ENCODE data around the gene DIP2B. TPM values are rescaled to one million over a fixed set of nuclear protein-coding genes. Genes with fewer than 3 reads are reported as not detected.

The DIP2B gene
- total RNA-seq, 1 donor from 2014 or later: 31.5 TPM

DNA sequence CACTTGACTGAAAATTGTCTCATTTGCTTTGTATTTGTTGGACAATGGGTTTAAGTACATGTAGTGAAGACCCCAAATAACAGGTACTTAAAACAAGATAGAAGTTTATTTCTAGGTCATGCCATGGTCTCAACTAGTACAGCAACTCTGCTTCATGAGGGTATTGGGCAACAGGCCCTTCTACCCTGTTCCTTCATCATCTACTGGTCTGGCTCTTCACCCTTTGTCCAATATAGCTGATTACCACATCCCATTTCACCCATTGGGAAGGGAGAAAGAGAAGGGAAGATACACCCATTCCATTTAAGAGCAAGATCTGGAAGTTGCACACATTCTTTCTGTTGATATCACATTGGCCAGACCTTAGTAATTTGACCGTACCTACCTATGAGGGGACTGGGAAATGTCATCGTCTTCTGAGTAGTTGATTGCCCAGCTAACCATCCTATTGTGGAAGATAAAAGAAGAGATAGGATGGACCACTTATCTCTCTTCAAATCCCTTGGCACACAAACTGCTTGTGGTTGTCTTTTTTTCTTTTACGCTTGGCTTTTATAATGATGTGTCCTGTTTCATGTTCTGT is 104.6 kb downstream of the DIP2B start:
- intact Hi-C loops (cut with micrococcal nuclease): no loop called here

DNA sequence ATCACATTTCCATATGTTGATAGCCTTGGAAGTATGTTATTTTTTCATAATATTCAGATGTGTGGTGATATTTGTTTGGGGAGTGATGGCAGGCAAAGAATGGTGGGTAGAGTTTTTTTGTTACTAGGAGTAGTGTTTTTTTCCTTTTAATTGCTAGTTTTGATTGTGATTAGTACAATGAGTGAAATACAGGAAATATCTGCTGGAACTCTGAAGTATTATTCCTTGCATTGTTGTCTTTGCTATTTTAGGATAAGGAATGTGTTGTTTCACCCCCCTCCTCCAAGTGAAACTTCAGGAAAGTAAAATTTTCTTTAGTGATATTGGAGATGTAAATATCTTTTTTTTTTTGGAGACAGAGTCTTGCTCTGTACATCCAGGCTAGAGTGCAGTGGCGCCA is 105.4 kb downstream of the DIP2B start:
- intact Hi-C loops (cut with micrococcal nuclease): no loop called here

DNA sequence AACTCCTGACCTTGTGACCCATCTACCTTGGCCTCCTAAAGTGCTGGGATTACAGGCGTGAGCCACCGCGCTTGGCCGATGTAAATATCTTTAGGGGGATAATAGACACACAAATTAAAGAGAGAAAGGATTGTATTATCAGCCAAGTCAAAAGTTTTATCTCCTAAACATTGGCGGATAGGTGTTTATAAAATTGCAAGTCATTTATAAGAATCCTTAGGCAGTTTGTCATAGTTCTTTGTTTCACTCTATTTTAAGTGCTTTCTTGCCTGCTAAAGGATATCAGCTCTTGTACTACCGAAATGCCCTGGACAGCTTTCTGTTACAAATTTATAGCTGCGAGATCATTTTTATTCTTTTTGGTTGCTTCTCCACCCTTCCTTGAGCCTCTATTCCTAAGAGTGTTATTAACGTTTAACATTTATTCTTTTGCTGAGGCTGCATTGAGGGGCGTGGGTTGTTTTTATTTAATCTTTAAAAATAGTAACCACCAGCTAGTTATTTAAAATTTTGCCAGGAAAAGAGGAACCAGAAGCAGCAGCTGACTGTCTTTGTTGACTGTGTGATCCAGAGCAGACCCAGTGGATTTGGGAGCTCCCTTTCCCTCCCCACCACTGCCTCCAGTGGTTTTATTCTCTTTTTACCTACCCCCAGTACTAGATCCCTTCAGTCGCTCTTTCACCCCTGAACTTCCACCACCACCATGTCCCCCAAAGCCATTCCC is 106.4 kb downstream of the DIP2B start:
- intact Hi-C loops (cut with micrococcal nuclease): no loop called here

DNA sequence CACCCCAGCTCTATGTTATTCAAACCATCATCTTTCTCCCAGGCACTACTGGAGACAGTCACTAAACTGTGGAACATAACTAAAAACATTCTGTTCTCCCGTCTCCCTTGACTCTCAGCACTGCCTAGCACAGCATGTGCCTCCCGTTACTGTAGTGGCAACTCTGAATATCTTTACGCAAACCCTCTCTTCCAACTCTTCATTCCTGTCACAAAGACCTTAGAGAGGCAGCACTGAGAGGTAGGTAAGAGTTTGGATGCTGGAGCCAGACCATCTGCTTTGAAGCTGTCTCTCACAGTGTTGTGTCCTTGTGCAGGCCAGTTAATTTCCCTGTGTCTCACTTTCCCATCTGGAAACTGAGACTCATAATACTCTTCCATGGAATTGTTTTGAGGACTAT is 108.1 kb downstream of the DIP2B start:
- intact Hi-C loops (cut with micrococcal nuclease): no loop called here

DNA sequence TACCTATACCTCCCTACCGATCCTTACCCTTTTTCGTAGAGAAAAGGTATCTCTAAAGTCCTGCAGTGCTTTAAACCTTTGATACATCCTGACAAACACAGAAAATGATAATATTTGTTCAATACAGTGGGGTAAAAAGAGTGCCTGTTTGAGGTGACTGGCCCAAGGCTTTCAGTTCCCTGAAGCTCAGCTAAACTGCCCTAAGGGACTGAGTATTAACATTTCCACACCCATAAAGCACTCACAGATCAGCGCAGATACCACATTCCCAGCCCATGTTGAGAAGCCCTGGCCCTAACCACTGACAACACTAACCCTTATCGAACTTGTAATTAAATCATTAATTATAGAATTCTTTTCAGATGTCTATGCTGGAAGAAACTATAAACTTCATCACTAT is 108.7 kb downstream of the DIP2B start:
- intact Hi-C loops (cut with micrococcal nuclease): no loop called here

DNA sequence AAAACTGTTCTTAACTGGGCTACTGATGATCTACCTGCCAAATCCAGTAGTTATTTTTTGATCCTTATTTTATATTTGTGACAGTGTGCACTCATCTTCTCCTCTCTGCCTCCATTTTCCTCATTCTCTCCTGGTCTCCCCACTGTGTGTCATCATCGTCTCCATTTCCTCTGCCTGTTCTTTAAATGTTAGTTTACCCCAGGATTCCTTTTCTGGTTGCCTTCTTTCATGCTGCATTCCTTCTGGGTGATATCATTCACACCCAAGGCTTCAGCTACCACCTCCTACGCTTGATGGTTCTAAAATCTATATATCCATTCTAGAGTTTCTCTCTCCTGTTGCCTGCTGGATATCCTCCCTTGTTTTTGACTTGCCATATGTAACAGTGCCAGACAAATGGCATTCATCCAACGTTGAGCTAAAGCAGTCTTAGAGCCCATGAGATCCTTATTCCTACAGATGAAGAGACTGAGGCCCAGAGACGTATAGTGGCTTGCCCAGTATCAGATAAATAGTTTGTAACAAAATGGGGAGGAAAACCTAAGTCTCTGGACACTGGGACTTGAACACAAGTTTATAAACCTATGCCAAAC is 109.5 kb downstream of the DIP2B start:
- intact Hi-C loops (cut with micrococcal nuclease): no loop called here

DNA sequence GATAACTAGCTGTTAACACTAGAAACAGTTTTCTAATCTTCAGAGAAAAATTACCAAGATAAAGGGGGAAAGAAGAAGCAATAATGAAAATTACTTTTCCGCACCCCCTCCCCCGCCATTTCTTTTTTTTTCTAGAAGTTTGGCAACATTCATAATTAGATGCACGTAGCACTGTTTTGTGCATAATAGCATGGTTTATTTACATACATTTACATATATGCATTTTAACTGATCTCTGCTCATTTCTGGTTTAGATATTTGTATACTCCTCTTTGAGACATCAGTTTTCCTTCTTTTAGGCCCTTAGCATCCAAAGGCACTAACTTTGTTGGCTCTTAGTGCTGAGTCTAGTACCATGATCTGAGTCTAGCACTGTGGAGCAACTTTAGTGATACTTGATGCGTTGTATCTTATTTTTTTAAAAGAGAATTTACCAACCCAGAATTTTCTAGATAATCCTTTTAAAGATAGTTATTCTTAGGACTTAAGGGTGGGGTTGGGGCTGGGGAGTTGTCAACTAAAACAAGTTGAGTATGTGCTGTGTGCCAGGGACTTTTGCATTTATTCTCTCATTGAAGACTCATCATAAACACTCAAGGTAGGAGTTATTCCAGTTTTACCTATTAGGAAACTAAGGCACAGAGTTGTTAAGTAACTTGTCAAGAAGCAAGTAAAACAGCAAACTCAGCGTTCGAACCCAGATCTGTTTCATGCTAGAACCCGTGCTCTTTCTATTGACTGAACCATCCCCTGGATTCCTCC is 110.5 kb downstream of the DIP2B start:
- intact Hi-C loops (cut with micrococcal nuclease): no loop called here

DNA sequence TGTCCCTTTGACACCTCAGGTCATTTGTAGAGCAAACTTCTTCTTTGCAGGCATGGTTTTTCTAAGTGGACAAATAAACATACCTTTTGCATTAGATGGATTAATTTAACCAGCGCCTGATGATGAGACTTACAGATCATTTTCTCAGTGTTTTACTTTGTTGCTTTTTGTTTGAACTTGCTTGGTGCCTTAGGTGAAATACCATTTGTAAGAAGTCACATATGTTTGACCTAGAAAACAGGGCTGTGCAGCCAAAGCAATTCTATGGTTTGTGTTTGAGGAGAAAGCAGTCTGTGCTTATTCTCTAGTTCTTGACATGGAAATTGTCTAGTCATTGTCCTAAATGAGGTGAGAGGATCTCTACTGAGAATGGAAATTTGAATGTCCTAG is 111.1 kb downstream of the DIP2B start:
- intact Hi-C loops (cut with micrococcal nuclease): no loop called here

DNA sequence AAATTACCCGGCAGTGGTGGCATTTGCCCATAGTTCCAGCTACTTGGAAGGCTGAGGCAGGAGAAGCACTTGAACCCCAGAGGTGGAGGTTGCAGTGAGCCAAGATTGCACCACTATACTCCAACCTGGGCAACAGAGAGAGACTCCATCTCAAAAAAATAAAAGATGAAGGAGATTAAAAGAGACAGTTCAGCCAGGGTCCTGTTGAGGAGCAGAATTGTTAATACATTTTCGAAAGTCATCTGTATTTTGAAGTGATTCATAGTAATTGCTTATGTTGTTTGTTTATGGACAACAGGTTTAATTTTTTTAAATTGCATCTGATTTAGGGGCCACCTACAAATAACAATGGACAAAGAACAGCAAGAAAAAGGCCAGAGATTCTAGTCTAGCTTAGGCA is 112.9 kb downstream of the DIP2B start:
- intact Hi-C loops (cut with micrococcal nuclease): no loop called here

DNA sequence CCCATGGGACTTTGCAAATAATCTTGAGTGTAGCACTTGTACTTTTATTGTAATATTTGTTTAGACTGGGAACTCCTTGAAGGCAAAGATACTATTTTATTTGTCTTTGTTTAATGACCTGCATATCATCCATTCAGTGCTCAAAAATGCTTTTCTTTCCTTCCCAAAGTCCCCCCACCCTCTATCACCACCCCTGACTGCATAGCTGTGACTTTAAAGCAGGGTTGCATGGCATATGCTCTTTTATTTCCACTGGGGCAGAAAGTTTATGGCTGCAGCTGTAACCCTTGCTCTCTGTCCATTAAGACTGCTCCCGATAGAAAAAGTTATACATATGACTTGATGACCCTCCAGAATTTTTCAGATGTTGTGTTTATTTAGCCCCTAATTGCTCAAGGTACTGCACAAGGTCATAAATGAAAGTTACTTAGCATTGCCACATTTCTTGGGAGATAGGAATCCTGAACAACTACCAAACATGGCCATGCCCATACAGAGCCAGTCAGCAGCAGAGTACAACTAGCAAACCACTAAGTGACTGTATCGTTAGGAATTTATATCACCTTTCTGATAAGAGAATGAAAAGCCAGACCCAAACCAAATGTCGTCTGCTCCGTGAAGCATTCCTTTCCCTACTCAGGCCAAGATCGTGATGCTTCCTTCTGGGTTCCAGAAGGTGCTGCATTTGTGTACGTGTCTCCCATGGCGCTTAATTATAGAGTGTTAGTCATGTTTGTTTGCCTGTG is 114.3 kb downstream of the DIP2B start:
- intact Hi-C loops (cut with micrococcal nuclease): no loop called here

DNA sequence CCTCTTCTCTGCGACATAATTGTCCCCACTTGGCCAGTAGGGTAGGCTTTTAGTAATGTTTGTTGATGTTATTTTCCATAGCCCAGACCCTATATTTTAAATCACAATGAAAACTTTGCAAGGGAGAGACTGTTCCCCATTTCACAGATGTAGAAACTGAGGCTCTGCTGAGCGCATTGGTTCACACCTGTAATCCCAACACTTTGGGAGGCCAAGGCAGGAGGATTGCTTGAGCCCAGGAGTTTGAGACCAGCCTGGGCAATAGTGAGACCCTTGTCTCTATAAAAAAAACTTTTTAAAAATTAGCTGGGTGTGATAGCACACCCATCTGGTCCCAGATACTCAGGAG is 114.8 kb downstream of the DIP2B start:
- intact Hi-C loops (cut with micrococcal nuclease): no loop called here

DNA sequence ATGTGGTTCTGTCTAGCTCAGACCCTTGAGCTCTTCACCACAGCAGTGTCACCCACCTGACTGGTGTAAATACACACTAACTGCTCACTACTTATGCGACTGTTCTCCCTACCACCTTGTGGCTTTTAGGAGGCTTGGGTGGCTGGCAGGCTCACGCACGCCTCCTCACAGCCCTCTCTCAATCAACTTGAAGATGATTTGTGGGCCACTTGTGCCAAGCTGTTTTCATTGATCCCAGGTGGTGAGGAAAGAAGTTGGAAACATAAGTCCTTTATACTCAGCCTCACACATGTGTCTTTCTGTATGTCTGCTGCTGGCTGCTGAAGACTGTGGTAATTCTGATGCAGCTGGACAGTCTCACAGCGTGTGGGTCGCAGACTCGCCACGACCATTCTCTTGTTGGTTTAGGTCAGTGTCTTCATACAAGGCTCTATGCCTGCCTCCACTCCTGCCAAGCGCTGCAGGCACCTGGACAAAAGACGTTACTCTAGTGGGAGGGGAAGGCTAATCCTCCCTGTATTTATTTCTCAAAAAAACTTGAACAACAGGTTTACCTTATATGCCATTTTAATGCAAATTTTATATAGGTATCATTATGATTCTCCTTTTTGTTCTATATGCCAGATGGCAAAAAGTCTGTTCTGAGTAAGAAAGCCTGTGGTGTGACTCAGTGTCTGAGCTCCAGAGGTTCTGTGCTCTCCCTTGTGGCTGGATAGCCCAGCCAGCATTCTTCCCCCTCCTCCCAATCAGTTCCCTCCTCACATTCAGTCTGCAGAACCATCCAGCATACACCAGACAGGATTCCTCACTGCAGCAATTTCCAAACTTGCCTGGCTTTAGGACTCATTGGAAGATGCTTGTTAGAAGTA is 115.6 kb downstream of the DIP2B start:
- intact Hi-C loops (cut with micrococcal nuclease): no loop called here

DNA sequence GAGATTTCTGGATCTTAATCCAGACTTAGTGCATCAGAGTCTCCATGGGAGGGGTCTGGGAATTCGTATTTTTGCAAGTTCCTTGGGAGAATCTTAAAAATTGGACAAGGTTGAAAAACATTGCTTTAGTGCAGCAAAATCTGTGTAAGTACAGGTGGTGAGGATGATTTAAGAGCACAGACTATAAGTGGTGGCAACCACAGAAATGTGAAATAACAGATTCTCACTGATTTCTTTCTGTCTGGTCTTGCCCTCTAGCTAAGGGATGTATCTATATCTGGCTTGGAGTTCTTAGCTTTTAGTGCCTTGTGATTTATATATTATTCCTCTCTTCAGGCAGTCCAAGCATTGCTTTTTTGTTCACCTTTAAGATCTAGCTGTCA is 116.2 kb downstream of the DIP2B start:
- intact Hi-C loops (cut with micrococcal nuclease): no loop called here

DNA sequence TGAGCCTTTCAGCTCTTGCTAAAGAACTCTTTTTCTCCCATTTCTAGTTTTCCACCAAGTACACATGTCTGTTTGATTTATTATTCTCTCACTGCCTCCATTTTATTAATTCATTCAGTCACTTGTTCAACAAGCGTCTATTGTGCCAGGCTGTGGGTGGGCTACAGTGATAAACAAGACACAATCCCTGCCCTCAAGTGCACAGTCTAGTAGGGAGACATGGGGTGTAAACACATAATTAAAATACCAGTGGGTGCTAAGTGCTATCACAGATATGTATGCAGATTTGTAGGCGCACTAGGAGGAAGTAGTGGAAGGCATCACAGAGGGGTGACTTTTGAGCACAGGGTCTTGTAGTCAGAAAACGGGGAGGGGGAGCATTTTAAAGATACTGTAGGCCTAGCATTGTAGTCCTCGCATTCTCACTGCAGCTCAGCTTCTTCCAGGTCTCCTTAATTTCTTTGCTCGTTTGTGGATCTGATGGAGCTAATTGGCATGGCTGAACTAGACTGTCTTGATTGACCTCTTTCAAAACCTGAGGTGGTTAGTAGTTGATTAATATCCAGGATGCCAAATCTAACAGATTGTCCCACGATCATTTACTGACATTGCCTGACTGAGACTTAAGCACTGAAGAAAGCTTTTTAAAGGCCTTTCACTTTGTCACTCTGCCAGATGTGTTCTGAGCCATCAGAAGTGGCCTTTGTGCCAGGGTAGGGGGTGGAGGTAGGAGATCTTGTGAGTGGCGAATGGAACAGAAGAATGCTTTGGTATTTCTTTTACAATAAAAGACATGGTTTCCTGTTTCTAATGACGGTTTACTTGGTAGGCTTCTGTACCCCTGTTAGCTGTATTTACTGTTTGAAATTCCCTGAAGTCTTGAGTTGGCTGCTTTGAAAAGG is 116.9 kb downstream of the DIP2B start:
- intact Hi-C loops (cut with micrococcal nuclease): no loop called here

DNA sequence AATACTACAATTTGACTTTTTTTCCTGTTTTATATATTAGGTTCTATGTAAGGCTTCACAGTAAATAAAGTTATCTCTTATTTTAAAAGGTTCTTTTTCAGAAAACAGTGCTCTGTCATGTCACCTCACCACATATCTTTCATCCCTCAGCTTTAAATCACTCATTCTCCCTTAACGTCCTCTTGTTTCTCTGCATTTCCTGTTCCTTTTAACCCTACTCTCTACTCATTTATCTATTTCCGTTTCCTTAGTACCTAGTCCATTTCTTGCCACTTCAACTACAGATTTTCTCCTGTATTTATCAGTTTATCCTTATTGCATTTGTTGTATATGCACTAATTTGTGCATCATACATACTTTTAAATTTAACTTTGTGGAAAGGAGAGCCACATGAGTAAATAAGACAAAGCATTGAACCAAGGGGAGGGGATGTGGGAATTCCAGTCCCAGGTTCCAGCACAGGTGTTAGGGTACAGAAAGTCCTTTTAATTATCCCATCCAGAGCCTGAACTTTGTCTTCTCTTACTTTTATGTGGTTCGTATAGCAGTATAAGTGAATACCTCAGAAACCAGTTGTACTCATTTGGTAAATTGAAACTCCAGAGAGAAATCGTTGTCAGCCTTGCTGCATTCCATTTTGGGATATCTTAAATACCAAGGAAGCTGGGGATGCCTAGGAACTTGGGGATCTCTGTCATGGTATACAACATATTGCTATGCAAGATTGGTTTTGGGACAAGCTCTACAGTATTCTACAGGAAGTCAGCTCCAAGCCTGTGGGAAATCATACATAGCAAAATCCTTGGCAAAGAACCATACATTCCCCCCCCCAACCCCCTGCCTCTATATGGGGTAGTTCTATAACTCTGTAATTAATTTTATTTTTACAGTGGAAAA is 120.5 kb downstream of the DIP2B start:
- intact Hi-C loops (cut with micrococcal nuclease): no loop called here

DNA sequence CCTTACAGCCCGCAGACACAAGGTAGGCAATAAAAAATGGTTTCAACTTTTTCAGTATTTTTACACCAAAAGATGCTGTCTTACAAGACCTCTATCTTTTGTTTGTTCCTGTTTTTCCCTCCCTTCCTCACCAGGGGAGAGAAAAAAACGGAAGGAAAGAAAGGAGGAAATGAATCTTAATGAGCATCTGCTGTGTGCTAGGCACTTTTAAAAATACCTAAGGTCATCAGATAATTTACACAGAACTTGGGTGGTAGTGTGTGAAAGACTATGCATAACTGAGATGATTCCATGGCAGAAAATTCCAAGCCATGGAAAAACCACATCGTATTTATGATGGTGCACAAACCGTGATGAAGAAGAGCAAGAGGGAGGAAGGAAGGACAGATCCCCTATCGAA is 121.2 kb downstream of the DIP2B start:
- intact Hi-C loops (cut with micrococcal nuclease): no loop called here

DNA sequence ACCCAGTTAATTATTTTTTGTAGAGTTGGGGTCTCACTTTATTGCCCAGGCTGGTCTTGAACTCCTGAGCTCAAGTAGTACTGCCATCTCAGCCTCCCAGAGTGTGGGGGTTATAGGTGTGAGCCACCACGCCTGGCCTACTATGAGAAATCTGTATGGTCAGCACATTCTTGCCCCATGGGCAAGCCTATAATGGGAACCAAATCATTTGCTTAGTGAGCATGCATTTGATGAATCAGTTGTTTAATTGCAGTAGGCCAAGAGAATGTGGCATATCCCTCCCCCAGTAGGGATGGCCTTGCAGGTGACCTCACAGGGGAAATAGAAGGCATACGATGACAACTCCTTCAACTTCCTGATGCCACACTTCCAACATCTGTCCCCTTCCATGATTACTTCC is 122.7 kb downstream of the DIP2B start:
- intact Hi-C loops (cut with micrococcal nuclease): no loop called here

DNA sequence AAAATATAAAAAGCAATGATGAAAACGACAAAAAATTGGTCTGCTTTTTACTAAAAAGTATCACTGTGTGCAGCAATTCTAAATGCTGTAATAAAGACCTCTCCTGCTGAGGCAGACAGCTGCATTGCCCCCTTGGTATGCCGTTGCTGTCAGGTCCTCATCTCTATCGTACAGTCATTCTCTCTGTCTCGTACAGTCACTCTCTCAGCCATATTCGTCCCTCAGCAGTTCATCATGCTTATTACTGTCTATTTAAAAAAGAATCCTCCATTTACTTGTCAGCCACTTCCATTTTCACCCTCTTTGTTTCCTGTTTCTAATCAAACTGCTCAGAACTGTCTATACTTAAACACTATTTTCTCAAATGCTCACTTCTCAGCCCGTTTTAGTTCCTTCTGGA is 123.6 kb downstream of the DIP2B start:
- intact Hi-C loops (cut with micrococcal nuclease): no loop called here

DNA sequence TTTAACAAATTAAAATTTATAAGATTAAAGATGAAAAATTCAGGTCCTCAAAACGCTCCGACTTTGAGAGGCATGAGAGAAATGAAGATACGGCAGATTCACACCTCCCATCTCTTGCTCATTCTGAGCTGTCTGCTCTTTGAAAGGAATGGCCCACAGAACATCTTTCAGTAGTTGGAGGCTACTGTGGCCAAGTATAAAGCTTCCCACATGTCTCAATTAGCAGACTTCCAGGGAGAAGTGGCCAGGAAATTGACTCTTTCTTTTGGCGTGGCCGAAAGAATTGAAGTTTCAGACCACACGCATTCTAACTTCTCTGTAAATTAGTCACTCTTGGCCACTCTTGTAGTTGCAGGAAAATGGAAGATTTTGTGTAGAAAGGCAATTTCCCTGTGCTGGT is 129.2 kb downstream of the DIP2B start:
- intact Hi-C loops (cut with micrococcal nuclease): no loop called here
